ENCODE measurements around the gene PCP4L1.

- TF ChIP-seq EZH2 (IDR thresholded peaks at IDR 0.05; ENCODE audit: low read depth) (no peak), CTCF (conservative IDR thresholded peaks at IDR 0.05) (no peak)
These were observed 22.4 kb upstream of the PCP4L1 start for GRCh38 chr1:161235957-161236775.

Data from PC-9 (cell line).